Measurements from ENCODE around the gene PLXNA2.

The PLXNA2 gene

DNA sequence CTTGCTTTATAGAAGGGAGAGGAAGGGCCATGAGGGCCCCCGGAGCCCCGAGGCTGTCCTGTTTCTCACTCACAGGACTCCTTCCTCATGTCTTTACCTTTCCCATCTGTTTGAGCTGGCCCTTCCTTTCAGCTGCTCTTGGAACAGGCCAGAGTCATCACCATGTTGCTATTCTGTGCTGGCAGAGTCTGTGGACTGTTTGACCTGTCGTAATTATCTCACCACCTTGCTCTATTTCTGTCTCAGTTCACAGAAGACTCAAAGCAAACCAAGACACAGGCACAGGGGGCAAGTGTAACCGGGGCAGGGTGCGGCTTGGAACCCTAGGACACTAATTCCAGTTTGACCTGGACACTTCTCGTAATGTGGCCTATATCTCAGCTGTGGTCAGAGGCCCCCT, 228.9 kb downstream of the PLXNA2 start:
- DNase-seq (ENCODE audit: extremely low read depth, low read depth): no peak

DNA sequence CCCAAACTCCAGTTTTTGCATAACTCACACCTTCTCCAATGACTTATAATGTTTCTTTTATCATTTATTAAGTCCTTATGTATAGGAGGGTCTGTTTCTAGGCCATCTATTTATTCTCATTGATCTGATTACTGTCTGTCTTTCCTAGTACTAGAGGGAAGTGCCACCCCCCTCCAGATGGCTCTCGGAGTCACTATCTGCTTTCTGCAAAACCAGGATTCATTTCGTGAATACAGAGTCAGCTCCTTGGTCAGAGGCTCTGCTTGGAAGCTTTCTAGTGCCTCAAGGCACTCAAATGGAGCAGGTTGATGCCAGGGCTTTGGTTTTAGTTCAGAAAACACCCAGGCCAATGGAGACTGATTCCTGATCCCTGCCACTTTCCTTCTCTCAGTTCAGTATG, 231.0 kb downstream of the PLXNA2 start:
- DNase-seq (ENCODE audit: extremely low read depth, low read depth): no peak
- TF ChIP-seq, protein P1, sequence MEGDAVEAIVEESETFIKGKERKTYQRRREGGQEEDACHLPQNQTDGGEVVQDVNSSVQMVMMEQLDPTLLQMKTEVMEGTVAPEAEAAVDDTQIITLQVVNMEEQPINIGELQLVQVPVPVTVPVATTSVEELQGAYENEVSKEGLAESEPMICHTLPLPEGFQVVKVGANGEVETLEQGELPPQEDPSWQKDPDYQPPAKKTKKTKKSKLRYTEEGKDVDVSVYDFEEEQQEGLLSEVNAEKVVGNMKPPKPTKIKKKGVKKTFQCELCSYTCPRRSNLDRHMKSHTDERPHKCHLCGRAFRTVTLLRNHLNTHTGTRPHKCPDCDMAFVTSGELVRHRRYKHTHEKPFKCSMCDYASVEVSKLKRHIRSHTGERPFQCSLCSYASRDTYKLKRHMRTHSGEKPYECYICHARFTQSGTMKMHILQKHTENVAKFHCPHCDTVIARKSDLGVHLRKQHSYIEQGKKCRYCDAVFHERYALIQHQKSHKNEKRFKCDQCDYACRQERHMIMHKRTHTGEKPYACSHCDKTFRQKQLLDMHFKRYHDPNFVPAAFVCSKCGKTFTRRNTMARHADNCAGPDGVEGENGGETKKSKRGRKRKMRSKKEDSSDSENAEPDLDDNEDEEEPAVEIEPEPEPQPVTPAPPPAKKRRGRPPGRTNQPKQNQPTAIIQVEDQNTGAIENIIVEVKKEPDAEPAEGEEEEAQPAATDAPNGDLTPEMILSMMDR (IDR thresholded peaks at IDR 0.05; ENCODE audit: low read depth, low read length): no peak

More for the DNA sequence above, 228.9 kb downstream of the PLXNA2 start:
- TF ChIP-seq, protein P1 (IDR thresholded peaks at IDR 0.05; ENCODE audit: low read depth, low read length): no peak

DNA sequence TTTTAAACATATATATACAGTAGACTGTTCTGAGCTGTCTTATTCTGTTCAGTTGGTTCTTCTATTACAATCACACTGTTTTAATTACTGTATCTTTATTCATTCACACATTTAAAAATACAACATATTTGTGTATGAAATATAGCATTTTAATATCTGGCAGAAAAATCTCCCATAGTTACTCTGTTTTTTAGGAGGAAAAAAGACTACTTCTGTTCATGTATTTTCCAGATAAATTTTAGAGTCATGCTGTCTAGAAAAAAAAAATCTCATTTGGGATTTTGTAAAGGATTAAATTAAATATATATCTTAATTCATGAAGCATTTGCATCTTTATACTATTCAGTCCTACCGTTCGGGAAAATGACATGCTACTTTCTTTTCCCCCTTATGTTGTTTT, 231.5 kb downstream of the PLXNA2 start:
- TF ChIP-seq, protein P1 (IDR thresholded peaks at IDR 0.05; ENCODE audit: low read depth, low read length): no peak
- no peak for DNase-seq (ENCODE audit: extremely low read depth, low read depth)

DNA sequence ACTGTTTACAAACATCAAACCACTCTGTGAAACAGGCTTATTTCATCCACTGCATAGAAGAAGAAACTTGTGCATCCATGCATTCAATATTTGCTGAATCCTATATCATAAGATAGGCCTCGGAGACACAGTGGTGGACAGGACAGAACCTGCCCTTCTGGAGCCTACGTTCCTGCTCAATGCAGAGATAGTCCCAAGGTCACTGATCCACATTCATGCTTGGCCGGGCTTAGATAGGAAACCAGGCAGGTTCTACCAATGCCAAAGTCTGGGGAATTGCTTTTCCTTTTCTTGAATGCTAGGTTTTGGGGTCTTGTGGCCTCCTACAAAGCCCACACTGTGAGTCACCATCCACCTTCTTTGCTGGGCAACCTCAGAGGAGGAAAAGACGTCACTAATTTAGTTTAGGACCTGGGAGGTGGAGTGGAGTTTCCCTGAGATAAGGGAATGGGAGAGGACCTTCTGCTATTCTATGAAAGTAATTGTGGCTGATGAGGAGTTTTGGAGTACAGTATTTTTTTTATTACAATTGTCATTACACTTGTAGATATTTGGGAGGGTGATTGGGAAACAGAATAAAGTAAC, 233.6 kb downstream of the PLXNA2 start:
- TF ChIP-seq, protein P1 (IDR thresholded peaks at IDR 0.05; ENCODE audit: low read depth, low read length): no peak
- no peak for DNase-seq (ENCODE audit: extremely low read depth, low read depth)

DNA sequence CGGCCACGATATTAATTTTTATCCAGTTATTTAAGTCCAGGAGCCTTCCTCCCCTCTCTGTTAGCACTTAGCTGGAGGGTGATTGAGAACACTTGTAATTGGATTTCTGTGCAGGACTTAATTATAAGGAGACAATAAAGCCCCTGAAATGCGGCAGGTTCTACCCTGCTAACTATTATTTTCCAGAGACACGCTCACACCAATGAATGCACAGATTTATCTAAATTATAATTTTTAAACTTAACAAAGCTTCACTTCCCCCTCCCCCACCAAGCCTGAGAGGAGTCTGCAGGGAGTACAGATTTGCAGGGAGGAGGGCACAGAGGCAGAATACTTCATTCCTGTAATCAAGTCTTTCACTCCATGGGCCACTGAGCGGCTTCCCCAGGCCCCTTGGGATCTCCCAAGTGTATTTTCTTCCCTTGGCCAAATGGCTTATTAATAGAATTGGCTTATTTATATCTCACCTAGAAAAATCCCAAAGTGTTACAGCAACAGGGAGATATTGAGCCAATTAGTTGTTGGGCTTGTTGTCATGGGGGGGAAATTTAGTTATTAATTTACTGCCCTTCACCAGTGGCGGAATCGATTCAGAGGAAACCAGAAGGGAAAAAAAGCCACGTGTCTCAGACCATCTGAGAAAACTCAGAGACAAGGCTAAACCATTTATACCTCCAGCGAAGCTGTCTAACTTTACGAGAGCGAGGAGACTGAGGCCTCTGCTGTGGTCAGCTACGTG, 234.3 kb downstream of the PLXNA2 start:
- TF ChIP-seq, protein P1 (IDR thresholded peaks at IDR 0.05; ENCODE audit: low read depth, low read length): no peak
- no peak for DNase-seq (ENCODE audit: extremely low read depth, low read depth)

DNA sequence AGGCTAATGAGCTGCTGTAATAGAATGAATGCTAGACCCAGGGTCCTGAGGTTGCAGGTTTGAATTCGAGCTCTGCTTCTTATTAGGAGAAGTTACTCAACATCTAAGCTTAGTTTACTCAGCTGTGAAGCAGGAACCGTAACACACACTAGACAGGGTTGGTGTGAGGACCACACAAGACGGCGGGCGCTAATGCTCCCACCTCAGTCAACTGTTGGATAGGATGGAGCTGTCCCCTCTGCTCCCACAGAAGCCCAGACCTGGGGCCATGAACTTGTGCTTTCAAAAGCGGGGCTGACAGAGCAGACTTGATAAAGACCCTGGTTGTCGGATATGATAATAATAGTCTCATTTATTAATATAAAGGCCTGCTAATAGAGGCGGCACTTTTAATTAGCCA, 234.9 kb downstream of the PLXNA2 start:
- no peak for DNase-seq (ENCODE audit: extremely low read depth, low read depth)
- TF ChIP-seq, protein P1 (IDR thresholded peaks at IDR 0.05; ENCODE audit: low read depth, low read length): no peak

DNA sequence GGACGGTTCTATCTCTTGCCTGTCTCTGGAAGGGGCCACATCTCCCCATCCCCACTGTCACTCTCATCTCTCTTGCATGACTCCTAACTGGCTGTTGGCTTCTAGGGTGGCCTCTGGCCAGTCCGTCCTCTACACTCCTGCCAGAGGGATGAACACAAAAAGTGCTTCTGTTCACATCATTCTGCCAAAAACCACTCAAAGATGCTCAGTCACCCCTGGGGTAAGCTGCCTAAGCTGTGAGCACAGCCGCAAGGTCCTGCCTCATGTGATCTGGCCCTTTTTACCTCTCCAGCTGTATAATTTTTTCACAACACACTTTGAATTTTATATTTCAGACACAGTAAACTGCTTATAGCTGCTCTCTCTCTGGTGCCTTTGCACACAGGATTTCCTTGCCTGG, 235.7 kb downstream of the PLXNA2 start:
- TF ChIP-seq, protein P1 (IDR thresholded peaks at IDR 0.05; ENCODE audit: low read depth, low read length): no peak
- DNase-seq (ENCODE audit: extremely low read depth, low read depth): no peak
